ENCODE results near the gene CMSS1. TPM values are rescaled to one million over a fixed set of nuclear protein-coding genes. Genes with fewer than 3 reads are reported as not detected.
A peak's percentile ranks its signal among the peaks of the same experiment; 100 is the strongest.

Gene CMSS1
- total and polyA plus RNA-seq, 8 donors, result 2.7 to 33.3 (median 22.1) TPM

DNA sequence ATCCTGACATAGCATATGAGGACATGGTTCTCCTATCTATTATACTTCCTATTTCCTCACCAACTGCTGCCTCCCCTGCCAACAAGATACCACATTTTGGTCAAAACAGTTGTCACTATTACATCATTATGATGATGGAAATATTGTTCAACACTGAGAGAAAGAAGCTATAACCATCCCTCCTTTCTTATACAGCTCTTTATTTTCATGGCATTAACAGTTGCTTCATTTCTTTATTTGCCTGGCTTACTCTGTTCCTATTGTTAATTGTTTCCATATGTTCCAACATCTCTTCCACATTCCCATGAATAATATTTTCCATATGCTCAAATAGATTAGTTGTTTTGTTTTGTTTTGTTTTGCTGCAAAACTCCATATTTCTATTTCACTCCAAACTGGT lies 337.5 kb downstream of the CMSS1 start:
- Histone ChIP-seq H3K27ac (no peak overlapping the region), H3K4me1 (peaks cover 0 to 34% (median 10%) of the 10 kb centered on the region in 4 donors), H3K4me3 (no peak overlapping the region), H3K36me3 (no peaks in the 10 kb centered on the region), H3K9me3 (peaks cover 0 to 19% (median 9%) of the 10 kb centered on the region in 4 donors), H3K27me3 (no peaks in the 10 kb centered on the region)
- no peak for DNase-seq
- intact Hi-C loops (cut with DNase I; ENCODE audit: low total_unique reads), result no loop called here
- TF ChIP-seq, protein P1, sequence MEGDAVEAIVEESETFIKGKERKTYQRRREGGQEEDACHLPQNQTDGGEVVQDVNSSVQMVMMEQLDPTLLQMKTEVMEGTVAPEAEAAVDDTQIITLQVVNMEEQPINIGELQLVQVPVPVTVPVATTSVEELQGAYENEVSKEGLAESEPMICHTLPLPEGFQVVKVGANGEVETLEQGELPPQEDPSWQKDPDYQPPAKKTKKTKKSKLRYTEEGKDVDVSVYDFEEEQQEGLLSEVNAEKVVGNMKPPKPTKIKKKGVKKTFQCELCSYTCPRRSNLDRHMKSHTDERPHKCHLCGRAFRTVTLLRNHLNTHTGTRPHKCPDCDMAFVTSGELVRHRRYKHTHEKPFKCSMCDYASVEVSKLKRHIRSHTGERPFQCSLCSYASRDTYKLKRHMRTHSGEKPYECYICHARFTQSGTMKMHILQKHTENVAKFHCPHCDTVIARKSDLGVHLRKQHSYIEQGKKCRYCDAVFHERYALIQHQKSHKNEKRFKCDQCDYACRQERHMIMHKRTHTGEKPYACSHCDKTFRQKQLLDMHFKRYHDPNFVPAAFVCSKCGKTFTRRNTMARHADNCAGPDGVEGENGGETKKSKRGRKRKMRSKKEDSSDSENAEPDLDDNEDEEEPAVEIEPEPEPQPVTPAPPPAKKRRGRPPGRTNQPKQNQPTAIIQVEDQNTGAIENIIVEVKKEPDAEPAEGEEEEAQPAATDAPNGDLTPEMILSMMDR (IDR thresholded peaks at IDR 0.05), result no peak
- no peak for TF ChIP-seq POLR2A (IDR thresholded peaks at IDR 0.05)
- no peak for TF ChIP-seq POLR2AphosphoS5 (IDR thresholded peaks at IDR 0.05)
- no peak for TF ChIP-seq EP300 (IDR thresholded peaks at IDR 0.05)

DNA sequence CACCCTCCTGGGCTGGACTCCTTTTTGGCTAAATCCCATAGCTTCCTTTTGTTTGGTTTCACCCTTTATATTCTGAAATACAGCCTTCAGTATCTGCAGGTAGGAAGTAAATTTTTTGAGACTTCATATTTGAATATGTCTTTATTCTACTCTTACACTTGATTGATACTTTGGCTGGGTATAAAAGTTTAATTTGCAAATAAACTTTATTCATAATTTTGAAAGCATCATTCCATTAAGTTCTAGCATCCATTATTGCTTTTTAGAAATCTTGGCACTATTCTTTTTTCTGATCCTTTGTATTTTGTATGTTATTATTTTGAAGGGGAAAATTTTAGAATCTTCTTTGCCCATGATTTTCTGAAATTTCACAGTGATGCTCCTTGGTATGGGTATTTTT lies 337.9 kb downstream of the CMSS1 start:
- intact Hi-C loops (cut with DNase I; ENCODE audit: low total_unique reads), result no loop called here
- no peaks in the 10 kb centered on the region for H3K27me3 ChIP-seq
- TF ChIP-seq EP300 (IDR thresholded peaks at IDR 0.05), result no peak
- TF ChIP-seq, protein P1 (IDR thresholded peaks at IDR 0.05), result no peak
- no peak for TF ChIP-seq POLR2A (IDR thresholded peaks at IDR 0.05)
- TF ChIP-seq POLR2AphosphoS5 (IDR thresholded peaks at IDR 0.05), result no peak
- peaks cover 0 to 35% (median 10%) of the 10 kb centered on the region in 4 donors for H3K4me1 ChIP-seq
- no peaks in the 10 kb centered on the region for H3K36me3 ChIP-seq
- no peak overlapping the region for H3K4me3 ChIP-seq
- no peak for DNase-seq
- H3K27ac ChIP-seq, result no peak overlapping the region
- H3K9me3 ChIP-seq, result peaks cover 0 to 19% (median 9%) of the 10 kb centered on the region in 4 donors

DNA sequence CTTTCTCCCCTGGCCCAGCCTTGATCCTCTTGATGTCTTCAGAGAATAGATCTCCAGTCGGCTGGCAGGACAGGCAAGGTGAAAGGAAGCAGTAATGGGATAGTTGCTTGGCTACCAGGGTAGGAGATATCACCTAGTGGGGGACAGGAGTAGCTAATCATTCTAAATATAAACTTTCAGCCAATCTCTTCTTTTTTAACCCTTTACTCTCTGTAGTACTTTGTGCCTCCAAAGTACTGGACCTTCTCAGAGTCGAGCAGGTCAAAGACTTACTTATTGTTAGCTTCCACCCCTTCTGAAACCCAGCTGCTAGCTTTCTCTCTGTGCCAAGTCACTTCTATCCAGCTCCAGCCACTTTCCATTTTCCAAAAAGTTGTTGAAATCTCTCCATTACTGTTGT lies 340.0 kb downstream of the CMSS1 start:
- DNase-seq, result no peak
- Histone ChIP-seq H3K36me3 (peaks cover 0 to 3% (median 0%) of the 10 kb centered on the region in 4 donors), H3K9me3 (peaks cover 0 to 19% (median 9%) of the 10 kb centered on the region in 4 donors), H3K27ac (no peak overlapping the region), H3K27me3 (no peaks in the 10 kb centered on the region), H3K4me1 (peaks cover 0 to 21% (median 10%) of the 10 kb centered on the region in 4 donors), H3K4me3 (no peak overlapping the region)
- intact Hi-C loops (cut with DNase I; ENCODE audit: low total_unique reads), result no loop called here
- 77 to 96% (median 88%) methylated on average over 2 of the region's 2 CpGs for WGBS, 5 donors
- no peak for TF ChIP-seq POLR2A (IDR thresholded peaks at IDR 0.05)
- TF ChIP-seq, protein P1 (IDR thresholded peaks at IDR 0.05), result no peak
- no peak for TF ChIP-seq EP300 (IDR thresholded peaks at IDR 0.05)
- no peak for TF ChIP-seq POLR2AphosphoS5 (IDR thresholded peaks at IDR 0.05)

DNA sequence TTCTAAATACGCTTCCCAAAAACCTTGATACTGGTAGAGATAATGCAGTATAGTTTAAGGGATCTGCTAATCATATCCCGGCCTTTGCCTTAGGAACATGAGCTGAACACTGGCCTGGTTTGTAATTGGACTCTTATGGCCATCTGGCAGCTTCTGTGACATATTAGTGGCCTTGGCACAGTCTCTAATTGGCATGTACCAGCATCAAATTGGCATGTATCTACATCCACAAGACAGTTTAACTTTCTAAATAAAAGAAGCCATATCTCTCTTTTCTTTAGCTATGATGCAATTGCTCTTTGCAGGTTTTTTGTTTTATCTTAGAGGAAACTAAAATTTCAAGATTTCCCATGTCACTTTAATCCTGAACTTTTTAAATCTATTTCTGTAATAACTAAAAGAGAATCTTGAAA lies 341.3 kb downstream of the CMSS1 start:
- peaks cover 0 to 21% (median 10%) of the 10 kb centered on the region in 4 donors for H3K4me1 ChIP-seq
- H3K4me3 ChIP-seq, result no peak overlapping the region
- H3K27ac ChIP-seq, result peak overlapping the region in 3 of 5 donors; percentile 49 to 62 (median 54)
- intact Hi-C loops (cut with DNase I; ENCODE audit: low total_unique reads), result no loop called here
- WGBS, 5 donors, result 63 to 83% (median 76%) methylated on average over 2 of the region's 2 CpGs
- no peaks in the 10 kb centered on the region for H3K27me3 ChIP-seq
- TF ChIP-seq POLR2A (IDR thresholded peaks at IDR 0.05) (no peak), POLR2AphosphoS5 (IDR thresholded peaks at IDR 0.05) (no peak), EP300 (IDR thresholded peaks at IDR 0.05) (no peak)
- TF ChIP-seq, protein P1 (IDR thresholded peaks at IDR 0.05), result no peak
- H3K9me3 ChIP-seq, result peaks cover 0 to 19% (median 9%) of the 10 kb centered on the region in 4 donors
- DNase-seq, result peak in 1 of 2 donors; percentile 44
- H3K36me3 ChIP-seq, result peaks cover 0 to 4% (median 0%) of the 10 kb centered on the region in 4 donors
